SK-N-SH treated with all-trans-retinoic acid at 6 μM for 48 hours (cell line): ENCODE data around the gene FTO.

Experiments
- ATAC-seq: fragments of 200-7000 bp; cut with Tn5 transposase; 3 replicates; pipeline ENCODE4 v1.9.1; 2020; ENCODE audit warnings: mild to moderate bottlenecking, moderate library complexity
- ARNTL ChIP-seq: fragments of 450-650 bp; formaldehyde crosslinking; IDR thresholded peaks from 2 replicates; pipeline ENCODE4 v1.5.0; 2020; ENCODE audit warnings: low read depth, mild to moderate bottlenecking, moderate library complexity, borderline replicate concordance
- BACH2 ChIP-seq: fragments of 250-450 bp; sonication (Bioruptor Pico); IDR thresholded peaks from 2 replicates; pipeline ENCODE4 v1.9.0; 2021; ENCODE audit warnings: mild to moderate bottlenecking, borderline replicate concordance
- CREB5 ChIP-seq: fragments of 250-450 bp; sonication (Bioruptor Pico); IDR thresholded peaks from 2 replicates; pipeline ENCODE4 v1.5.1; 2020; ENCODE audit warnings: low read depth, mild to moderate bottlenecking, moderate library complexity
- CSDC2 ChIP-seq: fragments of 250-450 bp; sonication (Bioruptor Pico); IDR thresholded peaks from 2 replicates; pipeline ENCODE4 v1.5.0; 2020; ENCODE audit warnings: mild to moderate bottlenecking, moderate library complexity
- CSRNP3 ChIP-seq: fragments of 250-450 bp; sonication (Bioruptor Pico); IDR thresholded peaks from 2 replicates; pipeline ENCODE4 v1.5.1; 2021; ENCODE audit warnings: mild to moderate bottlenecking, moderate library complexity
- ESRRG ChIP-seq: fragments of 250-450 bp; sonication (Bioruptor Pico); IDR thresholded peaks from 2 replicates; pipeline ENCODE4 v1.6.1; 2021; ENCODE audit warnings: mild to moderate bottlenecking
- GLIS3 ChIP-seq: fragments of 250-450 bp; sonication (Bioruptor Pico); IDR thresholded peaks from 2 replicates; pipeline ENCODE4 v1.5.0; 2020; ENCODE audit warnings: mild to moderate bottlenecking, moderate library complexity
- ISL1 ChIP-seq: fragments of 250-450 bp; sonication (Bioruptor Pico); IDR thresholded peaks from 2 replicates; pipeline ENCODE4 v2.1.2; 2022; ENCODE audit warnings: mild to moderate bottlenecking, moderate library complexity
- OSR1 ChIP-seq: fragments of 250-450 bp; sonication (Bioruptor Pico); IDR thresholded peaks from 2 replicates; pipeline ENCODE4 v1.8.0; 2022; ENCODE audit warnings: moderate library complexity, mild to moderate bottlenecking, inconsistent platforms
- POU6F1 ChIP-seq: fragments of 250-450 bp; sonication (Bioruptor Pico); IDR thresholded peaks from 2 replicates; pipeline ENCODE4 v1.8.0; 2021; ENCODE audit warnings: low read depth, mild to moderate bottlenecking, moderate library complexity, borderline replicate concordance
- RARB ChIP-seq: fragments of 250-450 bp; sonication (Bioruptor Pico); IDR thresholded peaks from 2 replicates; pipeline ENCODE4 v1.8.0; 2021; ENCODE audit warnings: mild to moderate bottlenecking, moderate library complexity
- SNAI2 ChIP-seq: fragments of 250-450 bp; sonication (Bioruptor Pico); IDR thresholded peaks from 2 replicates; pipeline ENCODE4 v1.5.0; 2020; ENCODE audit warnings: mild to moderate bottlenecking, moderate library complexity
- TCF4 ChIP-seq: fragments of 250-450 bp; sonication (Bioruptor Pico); IDR thresholded peaks from 2 replicates; pipeline ENCODE4 v1.8.0; 2021; ENCODE audit warnings: mild to moderate bottlenecking, moderate library complexity, borderline replicate concordance
- TOX ChIP-seq: fragments of 250-450 bp; sonication (Bioruptor Pico); IDR thresholded peaks from 2 replicates; pipeline ENCODE4 v1.8.0; 2021; ENCODE audit warnings: mild to moderate bottlenecking, moderate library complexity, borderline replicate concordance
- ZC3H10 ChIP-seq: fragments of 250-450 bp; sonication (Bioruptor Pico); IDR thresholded peaks from 2 replicates; pipeline ENCODE4 v1.5.1; 2021; ENCODE audit warnings: mild to moderate bottlenecking, moderate library complexity
- ZFP3 ChIP-seq: fragments of 250-450 bp; sonication (Bioruptor Pico); IDR thresholded peaks from 2 replicates; pipeline ENCODE4 v1.5.0; 2020; ENCODE audit warnings: mild to moderate bottlenecking, moderate library complexity
- ZNF565 ChIP-seq: fragments of 450-650 bp; formaldehyde crosslinking; conservative IDR thresholded peaks from 2 replicates; pipeline ENCODE4 v1.5.0; 2020; ENCODE audit warnings: low read depth, mild to moderate bottlenecking, moderate library complexity
- ZNF70 ChIP-seq: fragments of 450-650 bp; formaldehyde crosslinking; IDR thresholded peaks from 2 replicates; pipeline ENCODE4 v1.5.0; 2020; ENCODE audit warnings: mild to moderate bottlenecking, moderate library complexity
- TF ChIP-seq, protein P1 (sequence below): fragments of 250-450 bp; sonication (Bioruptor Pico); IDR thresholded peaks from 2 replicates; pipeline ENCODE4 v1.5.0; 2020; ENCODE audit warnings: mild to moderate bottlenecking, moderate library complexity
- TF ChIP-seq, protein P2 (sequence below): fragments of 250-450 bp; sonication (Bioruptor Pico); IDR thresholded peaks from 2 replicates; pipeline ENCODE4 v1.8.0; 2020; ENCODE audit warnings: mild to moderate bottlenecking, moderate library complexity, borderline replicate concordance

FTO gene

DNA sequence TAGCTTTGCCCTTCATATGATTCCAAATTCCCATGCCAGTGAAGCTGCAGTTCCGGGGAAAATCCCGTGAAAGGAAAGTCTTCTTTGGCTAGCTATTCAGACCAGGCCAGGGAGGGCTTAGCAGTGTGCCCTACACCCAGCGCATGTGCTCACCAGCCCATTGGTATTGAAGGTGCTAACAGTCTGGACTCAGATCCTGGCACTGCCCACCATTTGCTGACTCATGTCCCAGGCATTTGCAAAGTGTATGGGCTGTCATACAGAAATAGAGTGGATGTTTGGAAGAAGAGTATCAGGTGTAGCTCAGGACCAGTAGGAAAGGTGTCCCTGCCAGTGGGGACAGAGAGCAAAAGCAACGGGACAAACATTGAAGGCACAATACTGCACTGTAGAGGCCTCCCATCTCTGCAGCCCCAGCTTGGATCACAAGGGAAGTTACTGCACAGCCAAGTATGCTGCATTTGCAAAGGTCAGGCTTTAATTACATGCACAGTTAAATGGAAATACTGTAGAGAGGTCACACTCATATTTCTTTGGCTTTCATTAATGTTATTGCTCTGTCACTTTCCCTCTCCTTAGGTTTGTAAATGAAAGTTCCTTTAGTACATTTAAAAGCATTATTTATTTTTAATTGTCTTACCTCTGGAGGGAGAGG lies 362.6 kb downstream of the FTO start (continued):
- TF ChIP-seq, protein P1, sequence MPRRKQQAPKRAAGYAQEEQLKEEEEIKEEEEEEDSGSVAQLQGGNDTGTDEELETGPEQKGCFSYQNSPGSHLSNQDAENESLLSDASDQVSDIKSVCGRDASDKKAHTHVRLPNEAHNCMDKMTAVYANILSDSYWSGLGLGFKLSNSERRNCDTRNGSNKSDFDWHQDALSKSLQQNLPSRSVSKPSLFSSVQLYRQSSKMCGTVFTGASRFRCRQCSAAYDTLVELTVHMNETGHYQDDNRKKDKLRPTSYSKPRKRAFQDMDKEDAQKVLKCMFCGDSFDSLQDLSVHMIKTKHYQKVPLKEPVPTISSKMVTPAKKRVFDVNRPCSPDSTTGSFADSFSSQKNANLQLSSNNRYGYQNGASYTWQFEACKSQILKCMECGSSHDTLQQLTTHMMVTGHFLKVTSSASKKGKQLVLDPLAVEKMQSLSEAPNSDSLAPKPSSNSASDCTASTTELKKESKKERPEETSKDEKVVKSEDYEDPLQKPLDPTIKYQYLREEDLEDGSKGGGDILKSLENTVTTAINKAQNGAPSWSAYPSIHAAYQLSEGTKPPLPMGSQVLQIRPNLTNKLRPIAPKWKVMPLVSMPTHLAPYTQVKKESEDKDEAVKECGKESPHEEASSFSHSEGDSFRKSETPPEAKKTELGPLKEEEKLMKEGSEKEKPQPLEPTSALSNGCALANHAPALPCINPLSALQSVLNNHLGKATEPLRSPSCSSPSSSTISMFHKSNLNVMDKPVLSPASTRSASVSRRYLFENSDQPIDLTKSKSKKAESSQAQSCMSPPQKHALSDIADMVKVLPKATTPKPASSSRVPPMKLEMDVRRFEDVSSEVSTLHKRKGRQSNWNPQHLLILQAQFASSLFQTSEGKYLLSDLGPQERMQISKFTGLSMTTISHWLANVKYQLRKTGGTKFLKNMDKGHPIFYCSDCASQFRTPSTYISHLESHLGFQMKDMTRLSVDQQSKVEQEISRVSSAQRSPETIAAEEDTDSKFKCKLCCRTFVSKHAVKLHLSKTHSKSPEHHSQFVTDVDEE = no peak
- TF ChIP-seq POU6F1 (CRISPR knock-in tag) (no peak), RARB (CRISPR knock-in tag) (no peak), TOX (CRISPR knock-in tag) (no peak), OSR1 (no peak), CSDC2 (CRISPR knock-in tag) (no peak)

GRCh38 chr16:54067322-54068065 lies 363.5 kb downstream of the FTO start:
- TF ChIP-seq OSR1 (no peak), CSRNP3 (no peak), POU6F1 (CRISPR knock-in tag) (no peak), ZNF565 (CRISPR knock-in tag) (no peak), CREB5 (CRISPR knock-in tag) (no peak), RARB (CRISPR knock-in tag) (no peak), ZNF70 (no peak), ARNTL (CRISPR knock-in tag) (no peak), ESRRG (no peak), SNAI2 (no peak), TCF4 (CRISPR knock-in tag) (no peak), ZC3H10 (CRISPR knock-in tag) (no peak), CSDC2 (CRISPR knock-in tag) (no peak), ISL1 (CRISPR knock-in tag) (no peak), ZFP3 (CRISPR knock-in tag) (no peak), GLIS3 (CRISPR knock-in tag) (no peak), TOX (CRISPR knock-in tag) (no peak), BACH2 (CRISPR knock-in tag) (no peak)
- TF ChIP-seq, protein P1 = no peak
- TF ChIP-seq, protein P2, sequence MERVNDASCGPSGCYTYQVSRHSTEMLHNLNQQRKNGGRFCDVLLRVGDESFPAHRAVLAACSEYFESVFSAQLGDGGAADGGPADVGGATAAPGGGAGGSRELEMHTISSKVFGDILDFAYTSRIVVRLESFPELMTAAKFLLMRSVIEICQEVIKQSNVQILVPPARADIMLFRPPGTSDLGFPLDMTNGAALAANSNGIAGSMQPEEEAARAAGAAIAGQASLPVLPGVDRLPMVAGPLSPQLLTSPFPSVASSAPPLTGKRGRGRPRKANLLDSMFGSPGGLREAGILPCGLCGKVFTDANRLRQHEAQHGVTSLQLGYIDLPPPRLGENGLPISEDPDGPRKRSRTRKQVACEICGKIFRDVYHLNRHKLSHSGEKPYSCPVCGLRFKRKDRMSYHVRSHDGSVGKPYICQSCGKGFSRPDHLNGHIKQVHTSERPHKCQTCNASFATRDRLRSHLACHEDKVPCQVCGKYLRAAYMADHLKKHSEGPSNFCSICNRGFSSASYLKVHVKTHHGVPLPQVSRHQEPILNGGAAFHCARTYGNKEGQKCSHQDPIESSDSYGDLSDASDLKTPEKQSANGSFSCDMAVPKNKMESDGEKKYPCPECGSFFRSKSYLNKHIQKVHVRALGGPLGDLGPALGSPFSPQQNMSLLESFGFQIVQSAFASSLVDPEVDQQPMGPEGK (CRISPR knock-in tag) = no peak
- ATAC-seq = no peak
